ENCODE results near the gene PRPF40B.

PRPF40B gene

DNA sequence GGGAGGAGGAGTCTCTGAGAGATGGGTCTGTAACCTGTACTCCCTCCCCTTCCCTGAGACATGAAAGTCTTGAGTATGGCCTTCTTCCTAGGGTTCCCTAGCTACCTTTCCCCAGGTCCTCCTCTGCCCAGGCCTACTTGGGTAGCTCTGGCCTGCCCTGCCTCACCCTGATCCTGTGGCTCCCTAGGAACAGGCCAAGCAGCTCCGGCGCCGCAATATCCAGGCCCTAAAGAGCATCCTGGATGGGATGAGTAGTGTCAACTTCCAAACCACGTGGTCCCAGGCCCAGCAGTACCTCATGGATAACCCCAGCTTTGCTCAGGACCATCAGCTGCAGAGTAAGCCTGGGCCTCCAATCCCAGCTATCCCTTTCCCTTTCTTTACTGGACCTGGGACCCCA lies 12.3 kb downstream of the PRPF40B start:
- DNase-seq (ENCODE audit: low read depth) = no peak

DNA sequence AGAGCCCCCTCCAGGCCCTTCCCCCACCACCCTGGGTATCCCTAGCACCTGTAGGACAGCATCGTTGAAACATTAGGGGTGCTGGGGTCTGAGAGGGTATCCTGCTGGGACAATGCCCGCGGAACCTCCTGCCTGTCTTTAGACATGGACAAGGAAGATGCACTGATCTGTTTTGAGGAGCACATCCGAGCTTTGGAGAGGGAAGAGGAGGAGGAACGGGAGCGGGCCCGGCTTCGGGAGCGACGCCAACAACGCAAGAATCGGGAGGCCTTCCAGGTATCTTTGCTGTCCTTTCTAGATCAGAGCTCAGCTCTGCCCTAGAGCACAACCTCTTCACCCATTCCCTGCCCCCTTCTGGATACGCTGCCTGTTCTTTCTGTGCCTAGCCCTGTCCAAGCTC lies 13.2 kb downstream of the PRPF40B start:
- no peak for DNase-seq (ENCODE audit: low read depth)

DNA sequence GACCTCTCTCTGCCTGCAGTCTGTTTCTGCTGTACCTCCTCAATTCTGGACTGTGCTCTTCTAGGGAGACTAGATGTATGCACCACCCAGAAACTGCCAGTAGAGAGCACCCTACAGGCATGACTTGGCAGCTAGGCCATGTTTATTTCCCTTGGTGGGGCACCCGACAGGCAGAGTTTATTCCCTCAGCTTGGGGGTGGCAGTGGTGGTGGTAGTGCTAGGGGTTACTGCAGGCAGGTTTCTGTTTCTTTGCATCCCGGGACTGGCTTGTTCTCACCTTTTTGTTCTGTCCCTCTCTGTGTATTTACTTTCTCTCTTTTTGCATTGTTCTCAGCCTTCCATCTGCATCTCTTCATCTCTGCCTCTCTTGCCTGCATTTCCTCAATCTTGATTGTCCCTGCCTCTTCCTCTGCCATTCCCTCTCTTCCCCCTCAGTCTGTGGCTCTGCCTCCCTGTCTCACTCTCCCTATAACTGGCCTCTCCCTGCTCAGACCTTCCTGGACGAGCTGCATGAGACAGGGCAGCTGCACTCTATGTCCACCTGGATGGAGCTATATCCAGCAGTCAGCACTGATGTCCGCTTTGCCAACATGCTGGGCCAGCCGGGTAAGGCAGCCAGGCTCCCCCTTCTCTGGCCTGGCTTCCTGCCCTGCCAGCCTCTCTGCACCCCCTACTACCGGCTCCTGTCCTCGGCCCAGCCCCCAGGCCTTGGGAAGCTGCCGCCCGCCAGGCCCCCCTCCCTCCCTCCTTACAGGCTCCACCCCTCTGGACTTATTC lies 13.8 kb downstream of the PRPF40B start:
- DNase-seq (ENCODE audit: low read depth) = peak; percentile 23

GRCh38 chr12:49641748-49642369 lies 18.5 kb downstream of the PRPF40B start:
- DNase-seq (ENCODE audit: low read depth) = no peak

DNA sequence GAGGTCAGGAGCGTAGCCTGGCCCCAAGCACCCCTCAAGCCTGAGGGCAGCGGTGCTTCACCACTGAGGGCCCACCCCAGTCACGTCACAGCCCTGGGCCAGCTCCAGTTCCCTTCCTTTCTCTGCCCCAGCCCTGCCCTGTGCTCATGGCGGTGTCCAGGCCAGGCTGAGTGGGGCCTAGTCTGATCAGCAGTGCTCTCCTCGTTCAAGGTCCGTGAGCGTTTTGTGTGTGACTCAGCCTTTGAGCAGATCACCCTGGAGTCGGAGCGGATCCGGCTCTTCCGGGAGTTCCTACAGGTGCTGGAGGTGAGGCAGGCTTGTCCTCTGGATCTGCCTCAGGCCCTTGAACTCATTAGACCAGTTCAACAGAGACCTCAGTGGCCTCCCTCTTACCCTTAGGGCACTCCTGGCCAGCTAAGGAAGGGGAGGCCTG lies 19.0 kb downstream of the PRPF40B start:
- no peak for DNase-seq (ENCODE audit: low read depth)

DNA sequence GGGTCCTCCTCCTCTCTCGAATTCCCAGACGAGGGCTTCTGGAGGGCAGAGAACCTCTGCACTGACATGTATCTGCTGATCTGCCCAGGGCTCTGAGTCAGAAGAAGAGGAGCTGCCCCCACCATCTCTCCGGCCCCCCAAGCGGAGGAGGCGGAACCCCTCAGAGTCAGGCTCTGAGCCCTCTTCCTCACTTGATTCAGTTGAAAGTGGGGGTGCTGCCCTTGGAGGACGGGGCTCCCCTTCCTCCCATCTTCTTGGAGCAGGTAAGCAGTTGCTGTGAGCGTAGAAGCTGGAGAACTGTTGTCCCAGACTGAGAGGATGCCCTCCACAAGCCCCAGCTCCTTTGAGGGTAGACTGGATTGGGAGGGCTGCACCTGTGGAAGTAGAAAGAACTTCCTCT lies 19.8 kb downstream of the PRPF40B start:
- no peak for DNase-seq (ENCODE audit: low read depth)

GRCh38 chr12:49643961-49644619 lies 20.7 kb downstream of the PRPF40B start:
- no peak for DNase-seq (ENCODE audit: low read depth)

DNA sequence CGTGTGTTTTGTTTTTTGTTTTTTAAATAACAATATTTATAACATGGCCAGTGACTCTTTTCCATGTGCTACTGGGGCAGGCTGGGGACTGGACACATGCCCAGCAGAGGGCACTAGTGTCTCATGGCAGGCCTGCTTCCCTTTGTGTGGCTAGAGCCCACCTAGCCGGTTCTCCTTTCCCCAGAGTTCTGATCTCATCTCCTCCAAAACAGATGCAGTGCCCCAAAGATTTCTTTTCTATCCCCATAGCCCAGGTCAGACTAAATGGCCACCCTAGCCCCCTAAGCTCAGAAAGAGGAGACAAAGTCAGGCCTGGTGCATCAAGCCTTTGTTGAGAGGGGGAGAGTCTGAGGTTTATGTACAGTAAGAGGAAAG lies 21.2 kb downstream of the PRPF40B start:
- peak; percentile 68 for DNase-seq (ENCODE audit: low read depth)

- no peak for DNase-seq (ENCODE audit: low read depth)
Measured at GRCh38 chr12:49645146-49646039, 22.0 kb downstream of the PRPF40B start.

DNA sequence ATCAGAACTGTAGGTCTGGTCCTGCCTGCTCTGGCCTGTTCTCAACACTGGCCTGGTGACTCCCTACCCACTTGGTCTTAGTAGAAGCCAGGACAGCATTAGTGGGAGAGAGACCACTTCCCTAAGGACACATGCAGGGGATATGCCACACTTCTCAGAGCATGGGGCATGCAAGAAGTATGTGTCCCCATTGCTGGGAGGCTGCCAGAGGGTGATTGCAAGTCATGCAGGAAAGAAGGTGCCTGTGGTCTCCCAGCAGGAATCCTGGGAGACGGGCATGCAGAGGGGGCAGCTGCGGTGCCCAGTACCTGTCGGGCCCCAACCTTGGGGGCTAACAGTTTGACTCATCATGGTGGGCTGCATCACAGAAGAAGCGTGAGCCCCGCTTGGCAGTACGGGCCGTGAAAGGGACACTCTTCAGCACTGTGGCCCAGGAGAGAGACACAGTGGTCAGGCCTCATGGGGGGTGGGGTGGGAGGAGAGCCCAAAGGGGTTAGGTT lies 23.0 kb downstream of the PRPF40B start:
- DNase-seq (ENCODE audit: low read depth) = no peak

DNA sequence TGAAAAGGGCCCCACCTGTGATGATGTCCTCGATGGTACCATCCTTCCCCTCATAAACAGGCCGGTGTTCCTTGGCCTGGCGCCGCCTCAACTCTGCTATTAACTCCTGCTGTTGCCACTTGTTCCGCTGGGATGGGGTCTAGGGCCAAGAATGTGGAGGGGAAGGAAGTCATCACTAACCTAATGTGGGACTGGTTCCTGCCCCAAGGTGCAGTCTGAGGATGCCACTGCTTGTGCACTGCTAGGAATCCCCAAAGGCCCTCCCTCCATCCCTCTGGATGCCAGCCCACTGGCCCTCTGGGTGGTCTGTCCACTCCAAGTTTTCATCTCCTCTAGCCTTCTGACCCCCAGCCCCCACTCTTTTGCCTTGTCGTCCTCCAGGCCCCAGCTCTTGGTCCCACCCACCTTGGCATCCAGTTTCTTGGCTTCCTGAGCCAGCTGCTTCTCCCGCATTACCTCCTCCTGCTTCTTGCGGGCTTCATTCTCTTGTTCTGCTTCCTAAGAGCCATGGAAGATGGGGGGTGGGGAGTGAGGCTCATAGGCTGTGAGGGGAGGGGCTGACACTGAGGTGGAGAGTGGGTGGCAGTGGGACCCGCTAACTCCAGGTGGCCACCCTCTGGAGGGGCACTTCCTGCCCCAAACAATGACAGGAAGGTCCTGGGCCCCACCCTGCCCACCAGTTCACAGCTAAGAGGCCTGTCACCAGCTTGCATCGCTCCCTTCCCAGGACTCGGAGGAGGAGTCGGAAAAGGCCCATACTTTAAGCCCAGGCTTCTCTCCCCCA lies 23.7 kb downstream of the PRPF40B start:
- no peak for DNase-seq (ENCODE audit: low read depth)

DNA sequence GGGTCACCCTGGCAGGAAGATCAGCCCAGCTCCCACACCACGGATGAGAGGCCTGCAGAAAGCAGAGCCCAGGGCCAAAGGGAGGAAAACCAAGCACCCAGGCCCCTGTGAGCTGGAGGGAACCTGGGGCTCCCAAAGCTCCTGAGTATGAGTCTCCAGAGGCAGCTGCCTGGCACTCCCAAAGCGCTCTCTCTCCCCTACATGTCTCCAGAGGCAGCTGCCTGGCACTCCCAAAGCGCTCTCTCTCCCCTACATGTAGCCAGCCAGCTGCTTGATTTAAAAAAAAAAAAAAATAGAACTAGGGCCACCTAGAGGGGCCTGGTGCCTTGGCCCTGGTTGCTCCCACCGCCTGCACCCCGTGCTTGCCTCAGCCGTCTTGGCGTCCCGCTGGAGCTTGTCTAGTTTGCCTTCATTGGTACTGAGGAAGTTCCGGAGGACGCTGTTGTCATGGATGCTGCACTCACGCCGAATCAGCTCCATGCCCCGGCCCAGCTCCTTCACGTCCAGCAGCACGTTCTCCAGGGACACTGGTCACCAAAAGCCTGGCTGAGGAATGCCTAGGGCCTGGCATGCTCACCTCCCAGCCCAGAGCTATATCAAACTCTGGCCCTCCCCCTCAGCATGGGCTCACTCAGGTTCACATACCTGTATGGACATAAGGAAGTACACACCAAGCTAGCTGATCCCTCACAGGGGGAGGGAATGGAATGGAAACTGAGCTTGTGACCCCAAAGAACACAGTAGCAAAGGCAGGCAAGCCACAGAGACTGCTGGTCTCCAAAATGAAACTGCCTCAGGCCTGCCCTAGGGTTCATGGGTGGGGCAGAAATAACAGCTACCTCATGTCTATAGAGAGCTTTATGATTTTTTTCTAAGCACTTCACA lies 24.7 kb downstream of the PRPF40B start:
- no peak for DNase-seq (ENCODE audit: low read depth)

DNA sequence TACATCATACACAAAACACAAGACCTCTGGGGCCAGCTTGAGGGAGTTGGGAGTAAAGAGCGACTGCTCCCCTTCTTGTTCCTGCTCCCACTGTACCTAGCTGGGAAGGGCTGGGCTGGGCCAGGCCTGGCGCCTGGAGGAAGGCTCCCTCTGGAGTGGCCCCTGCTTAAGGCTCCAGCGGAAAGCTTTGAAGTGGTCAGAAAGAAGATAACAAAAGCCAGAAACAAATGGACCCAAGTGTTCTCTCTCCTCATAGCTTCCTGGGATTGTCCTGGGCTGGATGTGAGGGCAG lies 25.3 kb downstream of the PRPF40B start:
- DNase-seq (ENCODE audit: low read depth) = no peak

DNA sequence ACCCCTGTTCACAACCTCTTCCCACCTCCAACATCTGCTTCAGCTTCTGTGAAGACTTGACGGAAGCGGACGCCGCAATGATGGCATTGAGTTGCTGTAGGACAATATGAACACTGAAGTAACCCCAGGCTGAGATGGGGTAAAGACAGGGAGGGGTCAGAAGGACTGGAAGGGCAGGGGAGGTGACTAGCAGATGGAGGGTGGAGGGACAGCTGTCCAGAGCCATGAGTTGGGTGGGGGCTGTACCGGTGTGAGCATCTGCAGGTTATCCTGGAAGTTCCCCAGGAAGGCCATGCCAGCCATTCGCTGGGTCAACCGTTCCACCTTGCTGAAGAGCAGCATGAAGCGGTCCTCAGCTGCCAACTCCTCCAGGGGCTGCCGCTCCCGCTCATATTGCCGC lies 26.1 kb downstream of the PRPF40B start:
- no peak for DNase-seq (ENCODE audit: low read depth)

DNA sequence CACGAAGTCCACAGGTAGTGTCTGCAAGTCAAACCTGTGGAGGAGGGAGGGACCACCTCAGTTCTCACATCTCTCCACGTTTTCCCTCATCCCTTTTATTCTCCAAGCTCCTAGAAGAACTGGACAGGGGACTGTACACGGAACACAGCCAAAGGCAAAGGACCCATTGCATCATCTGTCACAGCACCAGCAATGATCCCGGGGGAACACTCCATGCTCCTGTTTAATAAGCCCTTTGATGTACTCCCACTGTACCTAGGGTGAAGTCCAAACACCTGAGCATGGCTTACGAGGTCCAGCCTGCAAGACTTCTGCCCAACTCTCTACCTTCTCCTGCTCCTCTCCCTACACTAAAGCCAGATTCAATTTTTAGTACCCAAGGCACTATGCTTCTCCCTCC lies 26.5 kb downstream of the PRPF40B start:
- no peak for DNase-seq (ENCODE audit: low read depth)

DNA sequence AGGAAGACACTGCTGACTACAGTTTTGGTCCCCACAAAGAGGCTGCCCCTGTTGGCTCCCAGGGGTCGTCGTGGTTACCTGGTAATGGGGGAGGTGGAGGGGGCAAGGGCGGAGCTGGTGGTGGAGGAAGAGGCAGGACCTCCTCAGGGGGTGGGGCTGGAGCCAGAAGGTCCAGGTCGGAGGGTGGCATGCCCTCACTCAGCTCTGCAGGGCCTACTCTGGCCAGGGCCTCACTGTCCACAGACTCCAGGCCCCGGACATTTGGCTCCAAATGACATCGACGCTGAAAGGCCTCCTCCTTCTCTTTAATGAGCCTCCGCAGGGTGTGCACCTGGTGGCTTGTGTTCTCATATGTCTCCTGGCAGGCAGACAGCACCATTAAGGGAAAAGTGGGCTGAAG lies 28.5 kb downstream of the PRPF40B start:
- no peak for DNase-seq (ENCODE audit: low read depth)

GRCh38 chr12:49652921-49653520 lies 29.7 kb downstream of the PRPF40B start:
- DNase-seq (ENCODE audit: low read depth) = no peak

DNA sequence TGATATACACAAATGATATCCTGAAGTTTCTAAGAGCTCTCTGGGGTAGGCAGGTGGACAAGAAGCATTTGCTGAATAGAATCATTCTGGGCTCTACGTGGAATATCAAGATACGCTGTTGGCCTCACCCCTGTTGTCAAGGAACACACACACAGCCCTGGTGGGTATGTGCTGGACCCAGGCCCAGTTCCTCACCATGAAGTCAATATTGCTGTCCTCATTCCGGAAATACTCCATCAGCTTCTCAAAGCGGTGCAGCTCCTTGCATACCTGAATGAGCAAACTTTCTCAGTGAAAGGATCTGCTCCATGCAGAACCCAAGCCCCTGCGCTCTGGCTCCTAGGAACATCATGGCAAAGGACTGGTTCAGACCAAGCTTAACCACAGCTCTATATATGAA lies 31.4 kb downstream of the PRPF40B start:
- no peak for DNase-seq (ENCODE audit: low read depth)

GRCh38 chr12:49655595-49656236 lies 32.4 kb downstream of the PRPF40B start:
- no peak for DNase-seq (ENCODE audit: low read depth)

GRCh38 chr12:49658276-49658675 lies 34.9 kb downstream of the PRPF40B start:
- no peak for DNase-seq (ENCODE audit: low read depth)

Measured in activated T-helper 1 cell treated with Interleukin-2 at 50 U/mL for 16 hours (primary cell).